Erythroblast (primary cell): ENCODE results near the gene CYTIP.
A peak's percentile ranks its signal among the peaks of the same experiment; 100 is the strongest.

Experiments
- DNase-seq, 2 experiments: peaks; one replicate each; lab custom pipeline; 2025; lab: John Stamatoyannopoulos, UW
- GATA1 ChIP-seq: IDR thresholded peaks from 2 replicates; pipeline ENCODE4 v1.6.1; 2011; ENCODE audit warnings: low read depth, mild to moderate bottlenecking, control low read depth, low read length, moderate library complexity
- POLR2A ChIP-seq: IDR thresholded peaks from 2 replicates; pipeline ENCODE4 v1.6.1; 2011; ENCODE audit warnings: mild to moderate bottlenecking, low read length

Gene CYTIP

GRCh38 chr2:157475722-157476390 is 32.0 kb upstream of the CYTIP start:
- no peak for TF ChIP-seq GATA1
- no peak for TF ChIP-seq POLR2A
- DNase-seq: no peak

- no peak for TF ChIP-seq POLR2A
- no peak for TF ChIP-seq GATA1
- DNase-seq: no peak
These were observed 29.7 kb upstream of the CYTIP start for GRCh38 chr2:157473581-157473980.

- no peak for DNase-seq
- TF ChIP-seq GATA1: no peak
- TF ChIP-seq POLR2A: no peak
These were observed 27.2 kb upstream of the CYTIP start for GRCh38 chr2:157471078-157471477.

- DNase-seq: no peak
- TF ChIP-seq GATA1 (no peak), POLR2A (no peak)
These were observed 26.4 kb upstream of the CYTIP start for GRCh38 chr2:157470321-157470720.

GRCh38 chr2:157469726-157470125 is 25.8 kb upstream of the CYTIP start:
- TF ChIP-seq POLR2A (no peak), GATA1 (no peak)
- no peak for DNase-seq

- TF ChIP-seq POLR2A (no peak), GATA1 (no peak)
- DNase-seq: peak in 1 of 2 experiments; percentile 3
These were observed 25.2 kb upstream of the CYTIP start for GRCh38 chr2:157468931-157469708.

- TF ChIP-seq GATA1: no peak
- no peak for TF ChIP-seq POLR2A
- DNase-seq: no peak
These were observed 22.9 kb upstream of the CYTIP start for GRCh38 chr2:157466764-157467163.

GRCh38 chr2:157465554-157465953 is 21.7 kb upstream of the CYTIP start:
- TF ChIP-seq POLR2A (no peak), GATA1 (no peak)
- no peak for DNase-seq

GRCh38 chr2:157463002-157463401 is 19.1 kb upstream of the CYTIP start:
- no peak for DNase-seq

GRCh38 chr2:157460897-157461296 is 17.0 kb upstream of the CYTIP start:
- DNase-seq: no peak
- TF ChIP-seq POLR2A: no peak
- no peak for TF ChIP-seq GATA1

More at GRCh38 chr2:157463002-157463401, 19.1 kb upstream of the CYTIP start:
- TF ChIP-seq GATA1: no peak

- TF ChIP-seq GATA1 (no peak), POLR2A (no peak)
- DNase-seq: no peak
These were observed 16.5 kb upstream of the CYTIP start for GRCh38 chr2:157460384-157460837.

- TF ChIP-seq POLR2A (no peak), GATA1 (no peak)
- no peak for DNase-seq
These were observed 15.6 kb upstream of the CYTIP start for GRCh38 chr2:157459486-157459885.

- no peak for DNase-seq
- TF ChIP-seq POLR2A (no peak), GATA1 (no peak)
These were observed 3.9 kb upstream of the CYTIP start for GRCh38 chr2:157447741-157448140.

GRCh38 chr2:157447031-157447430 is 3.1 kb upstream of the CYTIP start:
- no peak for DNase-seq
- TF ChIP-seq POLR2A: no peak
